Neural cell (in vitro differentiated cells): ENCODE results near the gene LACTBL1.

Experiments used
- CTCF ChIP-seq: fragments of 450-650 bp; IDR thresholded peaks from 2 replicates; pipeline ENCODE4 v1.5.1; 2014; ENCODE audit warnings: antibody characterized with exemption, mild to moderate bottlenecking, moderate library complexity; ENCODE audit not compliant: poor library complexity, severe bottlenecking
- EP300 ChIP-seq: fragments of 450-650 bp; conservative IDR thresholded peaks from 2 replicates; pipeline ENCODE4 v1.6.1; 2014; ENCODE audit warnings: antibody characterized with exemption, mild to moderate bottlenecking, moderate library complexity; ENCODE audit not compliant: poor library complexity, severe bottlenecking
- EZH2 ChIP-seq: fragments of 200-600, 300-800 bp; shearing (Covaris generic), sonication (generic); IDR thresholded peaks from 2 replicates; pipeline ENCODE4 v1.6.1; 2014; ENCODE audit warnings: antibody characterized with exemption, low read length, borderline replicate concordance, mild to moderate bottlenecking; ENCODE audit not compliant: insufficient read depth, poor library complexity, severe bottlenecking
- POLR2AphosphoS5 ChIP-seq: IDR thresholded peaks from 2 replicates; pipeline ENCODE4 v1.6.1; 2012

- TF ChIP-seq EP300 (no peak), CTCF (no peak), EZH2 (no peak), POLR2AphosphoS5 (no peak)
Measured at GRCh38 chr1:22925111-22925510, 47.6 kb downstream of the LACTBL1 start.
